H1 (cell line): Measurements from ENCODE around the gene AGPAT2. TPM values are rescaled to one million over a fixed set of nuclear protein-coding genes. Genes with fewer than 3 reads are reported as not detected.

Source experiments
- CTCF ChIA-PET: fragments of 300-600 bp; sonication (Branson Sonifier 250); formaldehyde crosslinking; loops from one replicate; lab custom pipeline; 2021; ENCODE audit not compliant: partially characterized antibody; lab: Charles Lee
- POLR2A ChIA-PET: fragments of 300-600 bp; sonication (Branson Sonifier 250); formaldehyde crosslinking; loops from one replicate; lab custom pipeline; 2021; ENCODE audit warnings: inconsistent platforms; ENCODE audit not compliant: partially characterized antibody; lab: Charles Lee
- DNase-seq, 2 experiments: peaks; one replicate each; pipeline versions ENCODE4 v3.0.0 to v3.0.0-alpha.2; 2010 to 2022; ENCODE audit warnings: low spot score in 2 of 2, low read depth in 1 of 2, mixed read lengths in 1 of 2
- FAIRE-seq: peaks from 2 replicates; lab custom pipeline; 2011; peaks lifted over from hg19 to GRCh38; lab: Jason Lieb, UNC
- H2AFZ ChIP-seq: 2 replicates; pipeline ENCODE4 v1.8.1; 2012; ENCODE audit warnings: low read length, inconsistent platforms
- H2AK5ac ChIP-seq: 2 replicates; pipeline ENCODE4 v1.6.1; 2013; ENCODE audit warnings: low read depth, low read length
- H2BK120ac ChIP-seq: replicated peaks from 2 replicates; pipeline ENCODE3; 2013; ENCODE audit warnings: low read depth, low read length, inconsistent platforms
- H2BK12ac ChIP-seq: 2 replicates; pipeline ENCODE4 v1.6.1; 2013; ENCODE audit warnings: low read depth, low read length
- H2BK15ac ChIP-seq: 2 replicates; pipeline ENCODE4 v1.6.1; 2013; ENCODE audit warnings: low read length
- H2BK20ac ChIP-seq: 2 replicates; pipeline ENCODE4 v1.6.1; 2013; ENCODE audit warnings: low read length
- H2BK5ac ChIP-seq: 2 replicates; pipeline ENCODE4 v1.6.1; 2013; ENCODE audit warnings: low read depth, low read length
- H3K14ac ChIP-seq: 2 replicates; pipeline ENCODE4 v1.6.1; 2013; ENCODE audit warnings: inconsistent platforms; ENCODE audit not compliant: insufficient read length
- H3K18ac ChIP-seq: 2 replicates; pipeline ENCODE4 v1.6.1; 2013; ENCODE audit warnings: low read length; ENCODE audit errors: extremely low read depth
- H3K23ac ChIP-seq: 2 replicates; pipeline ENCODE4 v1.6.1; 2013; ENCODE audit warnings: inconsistent platforms; ENCODE audit not compliant: insufficient read length
- H3K23me2 ChIP-seq: 2 replicates; pipeline ENCODE4 v1.6.1; 2013; ENCODE audit warnings: low read depth, low read length
- H3K27ac ChIP-seq: 2 replicates; pipeline ENCODE4 v1.6.1; 2011; ENCODE audit warnings: low read depth, low read length, inconsistent platforms
- H3K27me3 ChIP-seq, 4 experiments: replicated peaks in 1 of 4; 1 replicate in 1 of 4; 2 replicates in 3 of 4; pipeline versions ENCODE4 v1.6.1 to v1.8.1; 2011 to 2013; ENCODE audit warnings: low read length in 3 of 4, mild to moderate bottlenecking in 3 of 4, inconsistent platforms in 2 of 4, mixed read lengths in 2 of 4, moderate library complexity in 1 of 4; ENCODE audit not compliant: control insufficient read depth in 3 of 4, insufficient read depth in 3 of 4; ENCODE audit errors: extremely low read depth in 1 of 4
- H3K36me3 ChIP-seq, 4 experiments: 2 replicates each; pipeline versions ENCODE4 v1.6.1 to v1.8.1; 2011 to 2013; ENCODE audit warnings: mild to moderate bottlenecking in 4 of 4, low read length in 3 of 4, moderate library complexity in 2 of 4, control low read depth in 1 of 4, inconsistent platforms in 1 of 4; ENCODE audit not compliant: insufficient read depth in 4 of 4, control insufficient read depth in 2 of 4
- H3K4ac ChIP-seq: replicated peaks from 2 replicates; pipeline ENCODE3; 2013; ENCODE audit warnings: low read length, low read depth, mixed read lengths, inconsistent platforms; ENCODE audit not compliant: insufficient read length
- H3K4me1 ChIP-seq, 4 experiments: replicated peaks in 1 of 4; 1 replicate in 1 of 4; 2 replicates in 3 of 4; pipeline versions ENCODE4 v1.6.1 to v1.8.1; 2011 to 2013; ENCODE audit warnings: low read length in 3 of 4, inconsistent platforms in 2 of 4, mixed read lengths in 1 of 4; ENCODE audit not compliant: insufficient read depth in 4 of 4, control insufficient read depth in 3 of 4
- H3K4me2 ChIP-seq, 2 experiments: 2 replicates each; pipeline versions ENCODE4 v1.6.1 to v1.8.1; 2011 to 2013; ENCODE audit warnings: low read depth in 2 of 2, low read length in 2 of 2, control low read depth in 1 of 2, inconsistent platforms in 1 of 2, mild to moderate bottlenecking in 1 of 2; ENCODE audit not compliant: insufficient read depth in 1 of 2
- H3K4me3 ChIP-seq, 4 experiments: fragments of 200-600, 300-600 bp in 1 of 4; sonication (generic), shearing (Covaris generic), sonication (Bioruptor Twin) in 1 of 4; 2 replicates each; pipeline versions ENCODE4 v1.5.1 to v1.8.1; 2011 to 2016; ENCODE audit warnings: low read length in 4 of 4, low read depth in 3 of 4, control low read depth in 2 of 4, inconsistent platforms in 2 of 4, mild to moderate bottlenecking in 2 of 4, mixed read lengths in 1 of 4, moderate library complexity in 1 of 4; ENCODE audit not compliant: insufficient read depth in 2 of 4; ENCODE audit errors: extremely low read depth in 1 of 4
- H3K56ac ChIP-seq: replicated peaks from 2 replicates; pipeline ENCODE3; 2013; ENCODE audit warnings: low read depth, mild to moderate bottlenecking, mixed read lengths, low read length, inconsistent platforms; ENCODE audit not compliant: insufficient read length
- H3K79me1 ChIP-seq: 2 replicates; pipeline ENCODE4 v1.6.1; 2013; ENCODE audit warnings: low read depth, low read length, control low read depth
- H3K79me2 ChIP-seq, 2 experiments: 2 replicates each; pipeline versions ENCODE4 v1.6.1 to v1.8.1; 2012 to 2013; ENCODE audit warnings: low read length in 2 of 2, mild to moderate bottlenecking in 2 of 2, inconsistent platforms in 1 of 2; ENCODE audit not compliant: insufficient read depth in 2 of 2, control insufficient read depth in 1 of 2
- H3K9ac ChIP-seq, 4 experiments: replicated peaks in 1 of 4; 1 replicate in 1 of 4; 2 replicates in 3 of 4; pipeline versions ENCODE4 v1.6.1 to v1.8.1; 2011 to 2013; ENCODE audit warnings: low read depth in 3 of 4, low read length in 3 of 4, control low read depth in 2 of 4, mild to moderate bottlenecking in 2 of 4, moderate library complexity in 2 of 4, inconsistent platforms in 1 of 4; ENCODE audit errors: extremely low read depth in 1 of 4
- H3K9me3 ChIP-seq, 2 experiments: 2 replicates each; pipeline versions ENCODE4 v1.6.1 to v1.8.1; 2012 to 2013; ENCODE audit warnings: mild to moderate bottlenecking in 2 of 2, moderate library complexity in 2 of 2, control low read depth in 1 of 2, inconsistent platforms in 1 of 2, low read depth in 1 of 2, low read length in 1 of 2, mixed read lengths in 1 of 2; ENCODE audit not compliant: insufficient read depth in 2 of 2
- H4K20me1 ChIP-seq, 2 experiments: replicated peaks in 1 of 2; 2 replicates each; pipeline versions ENCODE3 to v1.8.1; 2011 to 2013; ENCODE audit warnings: inconsistent platforms in 2 of 2, low read length in 2 of 2, mild to moderate bottlenecking in 1 of 2; ENCODE audit not compliant: insufficient read depth in 2 of 2, control insufficient read depth in 1 of 2
- H4K5ac ChIP-seq: 2 replicates; pipeline ENCODE4 v1.6.1; 2013; ENCODE audit warnings: low read length, low read depth, mixed read lengths, inconsistent platforms; ENCODE audit not compliant: insufficient read length
- H4K8ac ChIP-seq: 2 replicates; pipeline ENCODE4 v1.8.0; 2013; ENCODE audit warnings: mild to moderate bottlenecking, moderate library complexity, low read length, inconsistent platforms; ENCODE audit not compliant: insufficient read depth; ENCODE audit errors: extremely low read depth
- H4K91ac ChIP-seq: replicated peaks from 2 replicates; pipeline ENCODE3; 2013; ENCODE audit warnings: low read length, mixed read lengths, inconsistent platforms; ENCODE audit not compliant: insufficient read length
- ATF3 ChIP-seq: IDR thresholded peaks from 2 replicates; pipeline ENCODE4 v1.6.1; 2011; ENCODE audit warnings: low read depth, mild to moderate bottlenecking, low read length; ENCODE audit not compliant: insufficient read depth
- BCL11A ChIP-seq, 2 experiments: IDR thresholded peaks; one replicate each; pipeline ENCODE4 v1.6.1; 2011; ENCODE audit warnings: low read depth in 2 of 2, low read length in 2 of 2, mild to moderate bottlenecking in 2 of 2
- E2F6 ChIP-seq: IDR thresholded peaks from 2 replicates; pipeline ENCODE4 v1.6.1; 2012; ENCODE audit warnings: inconsistent platforms
- KDM4A ChIP-seq: IDR thresholded peaks from one replicate; pipeline ENCODE4 v1.7.1; 2012; ENCODE audit warnings: low read depth, mild to moderate bottlenecking, moderate library complexity, low read length, inconsistent platforms; ENCODE audit not compliant: severe bottlenecking
- NRF1 ChIP-seq: IDR thresholded peaks from 2 replicates; pipeline ENCODE4 v1.6.1; 2011; ENCODE audit warnings: mild to moderate bottlenecking, low read depth, low read length, improper control_type of control experiment
- RAD21 ChIP-seq, 2 experiments: IDR thresholded peaks in 1 of 2; conservative IDR thresholded peaks in 1 of 2; 2 replicates each; pipeline ENCODE4 v1.6.1; 2011; ENCODE audit warnings: low read depth in 2 of 2, low read length in 2 of 2, improper control_type of control experiment in 1 of 2, inconsistent platforms in 1 of 2, mild to moderate bottlenecking in 1 of 2, moderate library complexity in 1 of 2
- SIN3A ChIP-seq, 2 experiments: IDR thresholded peaks in 1 of 2; conservative IDR thresholded peaks in 1 of 2; 2 replicates each; pipeline ENCODE4 v1.6.1; 2011 to 2012; ENCODE audit warnings: low read length in 2 of 2, improper control_type of control experiment in 1 of 2, low read depth in 1 of 2, mild to moderate bottlenecking in 1 of 2
- SP1 ChIP-seq: IDR thresholded peaks from 2 replicates; pipeline ENCODE4 v1.6.1; 2011; ENCODE audit warnings: low read depth, low read length
- SP2 ChIP-seq: IDR thresholded peaks from 2 replicates; pipeline ENCODE4 v1.6.1; 2012; ENCODE audit warnings: mild to moderate bottlenecking, low read length, inconsistent platforms
- SRF ChIP-seq: IDR thresholded peaks from 2 replicates; pipeline ENCODE4 v1.6.1; 2011; ENCODE audit warnings: mild to moderate bottlenecking, low read depth, low read length, moderate library complexity
- TAF7 ChIP-seq: optimal IDR thresholded peaks from 2 replicates; pipeline ENCODE3; 2011; ENCODE audit warnings: low read depth, mild to moderate bottlenecking, inconsistent platforms, low read length, moderate library complexity, borderline replicate concordance
- TCF12 ChIP-seq: IDR thresholded peaks from 2 replicates; pipeline ENCODE4 v1.6.1; 2011; ENCODE audit warnings: low read depth, mild to moderate bottlenecking, low read length
- WGBS, 2 experiments: shearing (Covaris generic) in 1 of 2; methylation state at CpG; one replicate each; pipeline versions ENCODE4 v1.1.6 to v1.1.7; 2013 to 2015; ENCODE audit warnings: low lambda C conversion rate in 2 of 2, mixed read lengths in 2 of 2, inconsistent platforms in 1 of 2, low coverage in 1 of 2, missing lambda C conversion rate in 1 of 2; ENCODE audit not compliant: insufficient replicate concordance in 2 of 2, insufficient coverage in 1 of 2, insufficient read length in 1 of 2; ENCODE audit errors: extremely low coverage in 1 of 2, missing lambda C conversion rate in 1 of 2; 5-methylcytosine and 5-hydroxymethylcytosine counted together
- polyA plus RNA-seq, 7 experiments: library from polyadenylated mRNA; depleted of rRNA in 3 of 7; stranded (reverse) in 5 of 7; unstranded in 2 of 7; fragments of >200 nt in 5 of 7; fragments of 200-250 nt in 2 of 7; gene quantifications; 1 replicate in 5 of 7; 2 replicates in 1 of 7; 4 replicates in 1 of 7; pipeline versions ENCODE4 v1.2.1 to v1.2.3, GENCODE V29; 2011 to 2013; ENCODE audit warnings: missing spikeins in 2 of 7, mixed read lengths in 2 of 7
- total RNA-seq: library from RNA; stranded (reverse); fragmentation: NEBNext Ultra II Directional; extraction: Animal tissue kit (Norgen Biotek cat#: 25700); gene quantifications from 2 replicates; pipeline ENCODE4 v1.2.1, GENCODE V29; 2021

AGPAT2 gene
- total and polyA plus RNA-seq, 2 of the 8 experiments (the other 6 are each of a cell fraction or from before 2014, with no cell fraction given) = 31.6 to 37.6 TPM

GRCh38 chr9:136623842-136624183 is 63.4 kb downstream of the AGPAT2 start:
- no peaks in the 10 kb centered on the region for H3K27me3 ChIP-seq
- H3K27ac ChIP-seq = peak overlapping the region; percentile 26; the same call in 1 of the 2 replicates
- H2BK12ac ChIP-seq = peak overlapping the region; percentile 50; the same call in 1 of the 2 replicates
- H3K23me2 ChIP-seq = no peaks in the 10 kb centered on the region
- H3K79me2 ChIP-seq = no peaks in the 10 kb centered on the region
- no peak overlapping the region; the same call in 1 of the 2 replicates for H3K18ac ChIP-seq
- H3K56ac ChIP-seq = no peak overlapping the region
- FAIRE-seq (no peak), DNase-seq (peak in 1 of 2 experiments; percentile 42)
- no peak overlapping the region for H4K8ac ChIP-seq
- no peak overlapping the region for H3K4me2 ChIP-seq
- H3K4me3 ChIP-seq = no peak overlapping the region
- H3K4me1 ChIP-seq = peaks cover 0 to 2% (median 0%) of the 10 kb centered on the region in 4 experiments; a peak in 1 of 7 replicates
- H2BK120ac ChIP-seq = no peak overlapping the region
- CTCF ChIA-PET = interaction anchor here (0.7 to 9.6 kb wide), 22 partner anchors 9 to 186 kb away, joined by 3 to 253 read pairs (median 4); no protein-coding TSS in a partner anchor
- H2BK20ac ChIP-seq = no peak overlapping the region
- H2AFZ ChIP-seq = no peak overlapping the region
- no peak overlapping the region for H4K5ac ChIP-seq
- WGBS, 2 experiments = 84% methylated on average over 9 of the region's 13 CpGs; no CpG with 5 or more reads in 1 of the 2 experiments
- no peak overlapping the region for H3K4ac ChIP-seq
- H3K23ac ChIP-seq = no peak overlapping the region
- no peak overlapping the region for H2AK5ac ChIP-seq
- POLR2A ChIA-PET = interaction anchor here (0.8 to 1.4 kb wide), 4 partner anchors 24 to 120 kb away, joined by 3 read pairs; no protein-coding TSS in a partner anchor
- H2BK5ac ChIP-seq = peak overlapping the region; percentile 71; the same call in 1 of the 2 replicates
- peak overlapping the region; percentile 97 for H4K91ac ChIP-seq
- no peaks in the 10 kb centered on the region for H3K9me3 ChIP-seq
- no peak overlapping the region for H3K14ac ChIP-seq
- H2BK15ac ChIP-seq = peak overlapping the region; percentile 46; the same call in 1 of the 2 replicates
- H4K20me1 ChIP-seq = no peaks in the 10 kb centered on the region
- H3K36me3 ChIP-seq = no peaks in the 10 kb centered on the region
- H3K9ac ChIP-seq = no peak overlapping the region
- H3K79me1 ChIP-seq = no peaks in the 10 kb centered on the region
- no peak for TF ChIP-seq ATF3
- no peak for TF ChIP-seq SP2
- no peak for TF ChIP-seq SRF
- no peak for TF ChIP-seq KDM4A
- no peak for TF ChIP-seq E2F6
- no peak for TF ChIP-seq TCF12
- no peak for TF ChIP-seq SP1
- no peak for TF ChIP-seq RAD21 (IDR thresholded peaks at IDR 0.05 in 1 of 2, conservative IDR thresholded peaks at IDR 0.05 in 1 of 2; ENCODE audit: low read depth in 2 of 2, low read length in 2 of 2)
- TF ChIP-seq SIN3A (conservative IDR thresholded peaks at IDR 0.05 in 1 of 2, IDR thresholded peaks at IDR 0.05 in 1 of 2; ENCODE audit: low read depth in 1 of 2, low read length in 2 of 2) = no peak
- TF ChIP-seq NRF1 = no peak
- no peak for TF ChIP-seq BCL11A (IDR thresholded peaks at IDR 0.05; ENCODE audit: low read depth in 2 of 2, low read length in 2 of 2)
- no peak for TF ChIP-seq TAF7
